WTC11 (cell line): ENCODE data around the gene TP53BP2. TPM values are rescaled to one million over a fixed set of nuclear protein-coding genes. Genes with fewer than 3 reads are reported as not detected.

Experiments
- ATAC-seq: fragments of 200-7000 bp; cut with Tn5 transposase; 2 replicates; pipeline ENCODE4 v1.10.0; 2021; ENCODE audit warnings: mild to moderate bottlenecking, moderate library complexity
- CTCF ChIA-PET: fragments of 300-600 bp; sonication (Branson Sonifier 250); formaldehyde crosslinking; loops from one replicate; lab custom pipeline; 2021; ENCODE audit warnings: antibody characterized with exemption; lab: Charles Lee
- POLR2A ChIA-PET: fragments of 350-600 bp; sonication (Branson Sonifier 250); formaldehyde crosslinking; loops from one replicate; lab custom pipeline; 2021; ENCODE audit warnings: antibody characterized with exemption; lab: Charles Lee
- DNase-seq: peaks from one replicate; pipeline ENCODE4 v3.0.0; 2021; ENCODE audit warnings: low spot score
- H3K27ac Mint-ChIP-seq: 2 replicates; pipeline ENCODE4 v1.8.0; 2021; ENCODE audit warnings: mixed read lengths
- H3K27me3 Mint-ChIP-seq: 2 replicates; pipeline ENCODE4 v1.8.0; 2021; ENCODE audit warnings: low read depth, mild to moderate bottlenecking, moderate library complexity, mixed read lengths
- H3K36me3 Mint-ChIP-seq: 2 replicates; pipeline ENCODE4 v1.8.0; 2021; ENCODE audit warnings: mixed read lengths
- H3K4me1 Mint-ChIP-seq: 2 replicates; pipeline ENCODE4 v1.8.0; 2022; ENCODE audit warnings: mixed read lengths
- H3K4me3 Mint-ChIP-seq: 2 replicates; pipeline ENCODE4 v1.8.0; 2021; ENCODE audit warnings: mild to moderate bottlenecking, moderate library complexity, mixed read lengths
- H3K9me3 Mint-ChIP-seq: 2 replicates; pipeline ENCODE4 v1.8.0; 2021; ENCODE audit warnings: mixed read lengths
- ATF6 ChIP-seq: sonication (generic); formaldehyde crosslinking; IDR thresholded peaks from 2 replicates; pipeline ENCODE4 v1.8.1; 2023; ENCODE audit warnings: mild to moderate bottlenecking, missing genetic modification reagents
- KAT7 ChIP-seq: sonication (generic); formaldehyde crosslinking; IDR thresholded peaks from 2 replicates; pipeline ENCODE4 v1.8.1; 2023; ENCODE audit warnings: missing genetic modification reagents, mild to moderate bottlenecking, borderline replicate concordance
- ZNF138 ChIP-seq: sonication (generic); formaldehyde crosslinking; conservative IDR thresholded peaks from 2 replicates; pipeline ENCODE4 v1.8.1; 2022; ENCODE audit warnings: mild to moderate bottlenecking, moderate library complexity, missing genetic modification reagents
- ZNF425 ChIP-seq: fragments of 250-450 bp; sonication (Bioruptor Pico); conservative IDR thresholded peaks from 2 replicates; pipeline ENCODE4 v1.9.0; 2021; ENCODE audit warnings: mild to moderate bottlenecking
- ZSCAN18 ChIP-seq: fragments of 250-450 bp; sonication (Bioruptor Pico); IDR thresholded peaks from 2 replicates; pipeline ENCODE4 v2.1.2; 2022; ENCODE audit warnings: mild to moderate bottlenecking, moderate library complexity
- total RNA-seq: library from RNA; stranded (reverse); gene quantifications from 3 replicates; pipeline ENCODE4 v1.2.3, GENCODE V29; 2021
- TF ChIP-seq, protein P1 (sequence below): sonication (generic); formaldehyde crosslinking; IDR thresholded peaks from 2 replicates; pipeline ENCODE4 v1.8.0; 2023; ENCODE audit warnings: mild to moderate bottlenecking, missing genetic modification reagents
- TF ChIP-seq, protein P2 (sequence below): sonication (generic); formaldehyde crosslinking; IDR thresholded peaks from 2 replicates; pipeline ENCODE4 v1.8.0; 2023; ENCODE audit warnings: missing genetic modification reagents
- TF ChIP-seq, protein P3 (sequence below): sonication (generic); formaldehyde crosslinking; IDR thresholded peaks from 2 replicates; pipeline ENCODE4 v1.8.0; 2022; ENCODE audit warnings: missing genetic modification reagents

Gene TP53BP2
- total RNA-seq, 1 experiment from 2014 or later: 42.7 TPM

DNA sequence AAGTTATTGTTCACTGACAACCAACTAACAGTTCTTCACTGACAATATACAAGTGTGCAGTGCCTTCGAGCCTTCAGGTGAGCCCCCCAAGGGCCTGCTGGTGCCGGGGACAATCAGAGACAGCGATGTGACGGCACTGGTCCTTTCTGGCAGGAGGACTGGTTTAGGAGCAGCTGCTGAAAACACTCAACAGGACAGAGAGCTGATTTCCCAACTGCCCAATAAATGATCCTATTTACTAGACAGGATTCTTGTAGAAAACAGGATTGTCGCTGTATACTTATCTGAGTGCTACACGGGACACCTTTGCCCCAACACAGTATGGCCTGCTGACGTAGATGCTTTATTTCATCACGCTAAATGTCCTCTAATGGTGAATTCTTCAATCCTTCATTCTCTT, 65.4 kb downstream of the TP53BP2 start (continued):
- TF ChIP-seq, protein P1, sequence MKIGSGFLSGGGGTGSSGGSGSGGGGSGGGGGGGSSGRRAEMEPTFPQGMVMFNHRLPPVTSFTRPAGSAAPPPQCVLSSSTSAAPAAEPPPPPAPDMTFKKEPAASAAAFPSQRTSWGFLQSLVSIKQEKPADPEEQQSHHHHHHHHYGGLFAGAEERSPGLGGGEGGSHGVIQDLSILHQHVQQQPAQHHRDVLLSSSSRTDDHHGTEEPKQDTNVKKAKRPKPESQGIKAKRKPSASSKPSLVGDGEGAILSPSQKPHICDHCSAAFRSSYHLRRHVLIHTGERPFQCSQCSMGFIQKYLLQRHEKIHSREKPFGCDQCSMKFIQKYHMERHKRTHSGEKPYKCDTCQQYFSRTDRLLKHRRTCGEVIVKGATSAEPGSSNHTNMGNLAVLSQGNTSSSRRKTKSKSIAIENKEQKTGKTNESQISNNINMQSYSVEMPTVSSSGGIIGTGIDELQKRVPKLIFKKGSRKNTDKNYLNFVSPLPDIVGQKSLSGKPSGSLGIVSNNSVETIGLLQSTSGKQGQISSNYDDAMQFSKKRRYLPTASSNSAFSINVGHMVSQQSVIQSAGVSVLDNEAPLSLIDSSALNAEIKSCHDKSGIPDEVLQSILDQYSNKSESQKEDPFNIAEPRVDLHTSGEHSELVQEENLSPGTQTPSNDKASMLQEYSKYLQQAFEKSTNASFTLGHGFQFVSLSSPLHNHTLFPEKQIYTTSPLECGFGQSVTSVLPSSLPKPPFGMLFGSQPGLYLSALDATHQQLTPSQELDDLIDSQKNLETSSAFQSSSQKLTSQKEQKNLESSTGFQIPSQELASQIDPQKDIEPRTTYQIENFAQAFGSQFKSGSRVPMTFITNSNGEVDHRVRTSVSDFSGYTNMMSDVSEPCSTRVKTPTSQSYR (CRISPR knock-in tag): no peak

- CTCF ChIA-PET: no interaction called here
These were observed 68.8 kb downstream of the TP53BP2 start for GRCh38 chr1:223776826-223777454.

More at GRCh38 chr1:223776826-223777454, 68.8 kb downstream of the TP53BP2 start:
- H3K36me3 Mint-ChIP-seq: peaks cover 43% of the 10 kb centered on the region
- no peak overlapping the region for H3K27ac Mint-ChIP-seq
- TF ChIP-seq, protein P2, sequence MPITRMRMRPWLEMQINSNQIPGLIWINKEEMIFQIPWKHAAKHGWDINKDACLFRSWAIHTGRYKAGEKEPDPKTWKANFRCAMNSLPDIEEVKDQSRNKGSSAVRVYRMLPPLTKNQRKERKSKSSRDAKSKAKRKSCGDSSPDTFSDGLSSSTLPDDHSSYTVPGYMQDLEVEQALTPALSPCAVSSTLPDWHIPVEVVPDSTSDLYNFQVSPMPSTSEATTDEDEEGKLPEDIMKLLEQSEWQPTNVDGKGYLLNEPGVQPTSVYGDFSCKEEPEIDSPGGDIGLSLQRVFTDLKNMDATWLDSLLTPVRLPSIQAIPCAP (CRISPR knock-in tag): no peak
- TF ChIP-seq ZNF138 (CRISPR knock-in tag) (no peak), ATF6 (no peak), KAT7 (CRISPR knock-in tag) (no peak), ZNF425 (CRISPR knock-in tag) (no peak), ZSCAN18 (CRISPR knock-in tag) (no peak)
- TF ChIP-seq, protein P3, sequence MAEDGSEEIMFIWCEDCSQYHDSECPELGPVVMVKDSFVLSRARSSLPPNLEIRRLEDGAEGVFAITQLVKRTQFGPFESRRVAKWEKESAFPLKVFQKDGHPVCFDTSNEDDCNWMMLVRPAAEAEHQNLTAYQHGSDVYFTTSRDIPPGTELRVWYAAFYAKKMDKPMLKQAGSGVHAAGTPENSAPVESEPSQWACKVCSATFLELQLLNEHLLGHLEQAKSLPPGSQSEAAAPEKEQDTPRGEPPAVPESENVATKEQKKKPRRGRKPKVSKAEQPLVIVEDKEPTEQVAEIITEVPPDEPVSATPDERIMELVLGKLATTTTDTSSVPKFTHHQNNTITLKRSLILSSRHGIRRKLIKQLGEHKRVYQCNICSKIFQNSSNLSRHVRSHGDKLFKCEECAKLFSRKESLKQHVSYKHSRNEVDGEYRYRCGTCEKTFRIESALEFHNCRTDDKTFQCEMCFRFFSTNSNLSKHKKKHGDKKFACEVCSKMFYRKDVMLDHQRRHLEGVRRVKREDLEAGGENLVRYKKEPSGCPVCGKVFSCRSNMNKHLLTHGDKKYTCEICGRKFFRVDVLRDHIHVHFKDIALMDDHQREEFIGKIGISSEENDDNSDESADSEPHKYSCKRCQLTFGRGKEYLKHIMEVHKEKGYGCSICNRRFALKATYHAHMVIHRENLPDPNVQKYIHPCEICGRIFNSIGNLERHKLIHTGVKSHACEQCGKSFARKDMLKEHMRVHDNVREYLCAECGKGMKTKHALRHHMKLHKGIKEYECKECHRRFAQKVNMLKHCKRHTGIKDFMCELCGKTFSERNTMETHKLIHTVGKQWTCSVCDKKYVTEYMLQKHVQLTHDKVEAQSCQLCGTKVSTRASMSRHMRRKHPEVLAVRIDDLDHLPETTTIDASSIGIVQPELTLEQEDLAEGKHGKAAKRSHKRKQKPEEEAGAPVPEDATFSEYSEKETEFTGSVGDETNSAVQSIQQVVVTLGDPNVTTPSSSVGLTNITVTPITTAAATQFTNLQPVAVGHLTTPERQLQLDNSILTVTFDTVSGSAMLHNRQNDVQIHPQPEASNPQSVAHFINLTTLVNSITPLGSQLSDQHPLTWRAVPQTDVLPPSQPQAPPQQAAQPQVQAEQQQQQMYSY (CRISPR knock-in tag): no peak
- POLR2A ChIA-PET: no interaction called here
- no peak overlapping the region for H3K4me3 Mint-ChIP-seq
- peaks cover 10% of the 10 kb centered on the region for H3K4me1 Mint-ChIP-seq
- no peaks in the 10 kb centered on the region for H3K27me3 Mint-ChIP-seq
- no peak for DNase-seq
- H3K9me3 Mint-ChIP-seq: no peaks in the 10 kb centered on the region
- ATAC-seq: no peak
